Bronchial epithelial cell (primary cell): Measurements from ENCODE around the gene MRTFA. TPM values are rescaled to one million over a fixed set of nuclear protein-coding genes. Genes with fewer than 3 reads are reported as not detected.
"Not testable (repeated sequence)": the region's sequence is repeated elsewhere in the genome, so short reads cannot be mapped to it uniquely, and the experiment has no call there.

Source experiments
- DNase-seq: peaks from one replicate; pipeline ENCODE4 v3.0.0-alpha.2; 2010; ENCODE audit warnings: low read depth
- FAIRE-seq: peaks from 2 replicates; lab custom pipeline; 2011; peaks lifted over from hg19 to GRCh38; lab: Jason Lieb, UNC
- H3K27me3 ChIP-seq: 2 replicates; pipeline ENCODE4 v1.5.1; 2011; ENCODE audit warnings: low read length; ENCODE audit not compliant: control insufficient read depth, insufficient read depth
- H3K36me3 ChIP-seq: 2 replicates; pipeline ENCODE4 v1.5.1; 2011; ENCODE audit warnings: low read length; ENCODE audit not compliant: control insufficient read depth, insufficient read depth
- H3K4me3 ChIP-seq: 2 replicates; pipeline ENCODE4 v1.5.1; 2011; ENCODE audit warnings: mild to moderate bottlenecking, low read depth, low read length, control low read depth
- total RNA-seq: library from RNA; depleted of rRNA; stranded (reverse); fragments of >200 nt; gene quantifications from 2 replicates; pipeline ENCODE4 v1.2.1, GENCODE V29; 2014
- TF ChIP-seq, protein P1 (sequence below): IDR thresholded peaks from 2 replicates; pipeline ENCODE4 v1.5.1; 2011; ENCODE audit warnings: mild to moderate bottlenecking, moderate library complexity, low read length, control low read depth, inconsistent platforms; ENCODE audit not compliant: insufficient read depth, severe bottlenecking

Gene MRTFA
- total RNA-seq, 1 donor from 2014 or later = 25.3 TPM

GRCh38 chr22:40560994-40561515 is 75.5 kb downstream of the MRTFA start:
- no peak for DNase-seq
- TF ChIP-seq, protein P1, sequence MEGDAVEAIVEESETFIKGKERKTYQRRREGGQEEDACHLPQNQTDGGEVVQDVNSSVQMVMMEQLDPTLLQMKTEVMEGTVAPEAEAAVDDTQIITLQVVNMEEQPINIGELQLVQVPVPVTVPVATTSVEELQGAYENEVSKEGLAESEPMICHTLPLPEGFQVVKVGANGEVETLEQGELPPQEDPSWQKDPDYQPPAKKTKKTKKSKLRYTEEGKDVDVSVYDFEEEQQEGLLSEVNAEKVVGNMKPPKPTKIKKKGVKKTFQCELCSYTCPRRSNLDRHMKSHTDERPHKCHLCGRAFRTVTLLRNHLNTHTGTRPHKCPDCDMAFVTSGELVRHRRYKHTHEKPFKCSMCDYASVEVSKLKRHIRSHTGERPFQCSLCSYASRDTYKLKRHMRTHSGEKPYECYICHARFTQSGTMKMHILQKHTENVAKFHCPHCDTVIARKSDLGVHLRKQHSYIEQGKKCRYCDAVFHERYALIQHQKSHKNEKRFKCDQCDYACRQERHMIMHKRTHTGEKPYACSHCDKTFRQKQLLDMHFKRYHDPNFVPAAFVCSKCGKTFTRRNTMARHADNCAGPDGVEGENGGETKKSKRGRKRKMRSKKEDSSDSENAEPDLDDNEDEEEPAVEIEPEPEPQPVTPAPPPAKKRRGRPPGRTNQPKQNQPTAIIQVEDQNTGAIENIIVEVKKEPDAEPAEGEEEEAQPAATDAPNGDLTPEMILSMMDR = no peak
- Histone ChIP-seq H3K4me3 (no peak overlapping the region), H3K36me3 (no peaks in the 10 kb centered on the region), H3K27me3 (no peaks in the 10 kb centered on the region)
- FAIRE-seq = no peak

DNA sequence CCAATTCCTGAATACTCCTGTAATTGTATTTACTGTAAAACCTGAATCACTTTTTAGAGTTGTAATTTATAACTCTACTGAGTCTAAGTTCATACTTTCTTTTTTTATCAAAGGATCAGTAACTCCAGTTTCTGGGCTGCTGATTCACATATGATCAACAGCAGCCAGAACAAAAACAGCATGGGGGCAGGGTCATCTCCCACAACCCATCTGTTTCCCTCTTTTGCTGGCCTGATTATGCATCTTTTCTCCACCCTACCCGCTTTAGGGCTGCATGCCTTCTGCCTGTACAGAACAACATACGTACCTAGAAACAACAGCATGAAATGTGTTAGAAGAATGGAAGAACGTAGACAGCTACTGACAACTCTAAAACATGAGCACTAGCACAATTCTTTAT is 76.0 kb downstream of the MRTFA start:
- FAIRE-seq (no peak), DNase-seq (no peak)
- TF ChIP-seq, protein P1 = no peak
- H3K36me3 ChIP-seq = no peaks in the 10 kb centered on the region
- no peaks in the 10 kb centered on the region for H3K27me3 ChIP-seq
- no peak overlapping the region for H3K4me3 ChIP-seq

GRCh38 chr22:40557972-40558371 is 78.5 kb downstream of the MRTFA start:
- TF ChIP-seq, protein P1 = no peak
- H3K36me3 ChIP-seq = no peaks in the 10 kb centered on the region
- no peak for FAIRE-seq

DNA sequence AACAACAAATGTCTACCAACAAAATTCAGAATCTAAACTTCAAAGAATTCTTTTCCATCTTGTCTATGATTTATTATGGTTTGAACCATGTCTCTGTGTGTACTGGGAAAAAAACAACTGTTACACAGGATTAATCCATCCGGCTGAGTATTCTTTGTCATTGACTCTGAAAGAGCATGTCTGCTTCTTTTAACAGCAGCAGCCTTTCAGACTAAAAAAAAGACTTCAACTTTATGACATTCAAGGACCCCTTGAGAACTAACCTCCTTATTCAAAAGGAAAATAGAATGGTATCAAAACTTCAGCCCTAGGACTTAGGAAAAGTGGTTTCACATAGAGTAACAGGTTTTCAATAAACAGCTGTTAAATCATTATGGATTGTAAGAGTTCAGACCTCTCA is 79.9 kb downstream of the MRTFA start:
- no peak for DNase-seq
- no peak for FAIRE-seq

More at GRCh38 chr22:40557972-40558371, 78.5 kb downstream of the MRTFA start:
- no peaks in the 10 kb centered on the region for H3K27me3 ChIP-seq
- no peak overlapping the region for H3K4me3 ChIP-seq
- DNase-seq = no peak

DNA sequence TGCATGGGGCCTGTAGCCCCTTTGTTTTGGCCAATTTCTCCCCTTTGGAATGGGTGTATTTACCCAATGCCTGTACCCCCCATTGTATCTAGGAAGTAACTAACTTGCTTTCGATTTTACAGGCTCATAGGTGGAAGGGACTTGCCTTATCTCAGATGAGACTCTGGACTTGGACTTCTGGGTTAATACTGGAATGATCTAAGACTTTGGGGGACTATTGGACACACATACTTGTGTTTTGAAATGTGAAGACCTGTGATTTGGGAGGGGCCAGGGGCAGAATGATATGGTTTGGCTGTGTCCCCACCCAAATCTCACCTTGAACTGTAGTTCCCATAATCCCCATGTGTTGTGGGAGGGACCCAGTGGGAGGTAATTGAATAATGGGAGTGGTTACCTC is 82.5 kb downstream of the MRTFA start:
- H3K4me3 ChIP-seq, H3K27me3 ChIP-seq, DNase-seq, H3K36me3 ChIP-seq, FAIRE-seq: not testable (repeated sequence)

More for the DNA sequence above, 79.9 kb downstream of the MRTFA start:
- TF ChIP-seq, protein P1 = no peak
- H3K4me3 ChIP-seq = no peak overlapping the region
- H3K27me3 ChIP-seq = no peaks in the 10 kb centered on the region
- H3K36me3 ChIP-seq = peaks cover 2% of the 10 kb centered on the region

GRCh38 chr22:40553014-40553554 is 83.4 kb downstream of the MRTFA start:
- peaks cover 2% of the 10 kb centered on the region for H3K36me3 ChIP-seq
- DNase-seq (no peak), FAIRE-seq (no peak)
- no peaks in the 10 kb centered on the region for H3K27me3 ChIP-seq
- H3K4me3 ChIP-seq = no peak overlapping the region
- TF ChIP-seq, protein P1 = no peak
